BLaER1 treated with 17β-estradiol and CSF1 and Interleukin-3, amounts not matched to agents 10 nM and 100 nM (cell line): ENCODE results near the gene NPEPL1.

Source experiments
- H3K27ac ChIP-seq, 11 experiments: shearing (Covaris generic); formaldehyde crosslinking; 2 replicates each; pipeline ENCODE4 v1.8.1; 2022
- H3K27me3 ChIP-seq, 11 experiments: shearing (Covaris generic); formaldehyde crosslinking; 2 replicates each; pipeline ENCODE4 v1.8.1; 2022
- H3K36me3 ChIP-seq, 11 experiments: shearing (Covaris generic); formaldehyde crosslinking; 2 replicates each; pipeline ENCODE4 v1.8.1; 2022
- H3K4me1 ChIP-seq, 10 experiments: shearing (Covaris generic); formaldehyde crosslinking; 2 replicates each; pipeline ENCODE4 v1.8.1; 2022
- H3K4me2 ChIP-seq, 11 experiments: shearing (Covaris generic); formaldehyde crosslinking; 2 replicates each; pipeline ENCODE4 v1.8.1; 2022
- H3K4me3 ChIP-seq, 10 experiments: shearing (Covaris generic); formaldehyde crosslinking; 2 replicates each; pipeline ENCODE4 v1.8.1; 2022
- H3K9ac ChIP-seq, 11 experiments: shearing (Covaris generic); formaldehyde crosslinking; 2 replicates each; pipeline ENCODE4 v1.8.1; 2022
- H3K9me3 ChIP-seq, 11 experiments: shearing (Covaris generic); formaldehyde crosslinking; replicated peaks in 1 of 11; 2 replicates each; pipeline ENCODE4 v1.8.1; 2022
- H4K20me1 ChIP-seq, 11 experiments: shearing (Covaris generic); formaldehyde crosslinking; 2 replicates each; pipeline ENCODE4 v1.8.1; 2022
- Cebpa-rat ChIP-seq, 11 experiments: shearing (Covaris generic); IDR thresholded peaks; 2 replicates each; pipeline ENCODE4 v1.8.1; 2022

Gene NPEPL1

DNA sequence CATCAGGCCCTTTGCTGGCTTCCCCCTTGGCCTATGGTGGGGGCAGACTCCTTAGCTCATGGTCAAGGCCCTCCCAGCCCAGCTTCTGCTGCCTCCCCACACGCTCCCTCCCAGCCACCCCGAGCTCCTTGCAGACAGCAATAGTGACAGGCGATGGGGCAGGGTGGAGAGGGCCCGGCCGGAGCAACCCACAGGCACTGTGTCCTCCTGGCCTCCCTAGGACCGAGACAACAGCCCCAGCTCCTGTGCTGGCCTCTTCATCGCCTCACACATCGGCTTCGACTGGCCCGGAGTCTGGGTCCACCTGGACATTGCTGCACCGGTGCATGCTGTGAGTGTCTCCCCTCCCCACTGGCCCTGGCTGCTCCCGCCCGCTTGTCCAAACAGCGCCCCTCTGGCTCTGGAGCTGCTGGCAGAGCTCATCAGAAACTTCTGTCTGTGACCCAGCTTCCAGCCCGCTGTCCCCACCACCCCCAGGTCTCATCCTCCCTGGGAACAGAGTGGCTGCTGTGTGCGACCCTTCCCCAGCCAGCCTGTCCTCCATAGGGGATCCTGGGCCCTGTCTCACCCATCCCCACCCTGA lies 21.8 kb downstream of the NPEPL1 start:
- H3K4me2 ChIP-seq, result no peak overlapping the region
- no peak overlapping the region for H3K9ac ChIP-seq
- H3K4me3 ChIP-seq, result no peak overlapping the region
- no peaks in the 10 kb centered on the region for H3K9me3 ChIP-seq
- no peak overlapping the region for H3K27ac ChIP-seq
- peaks cover 0 to 47% (median 33%) of the 10 kb centered on the region in 10 experiments; a peak in 16 of 20 replicates for H3K4me1 ChIP-seq
- H3K36me3 ChIP-seq, result no peaks in the 10 kb centered on the region
- TF ChIP-seq Cebpa-rat (IDR thresholded peaks at IDR 0.05), result no peak
- H3K27me3 ChIP-seq, result no peaks in the 10 kb centered on the region
- H4K20me1 ChIP-seq, result peaks cover 0 to 50% (median 7%) of the 10 kb centered on the region in 11 experiments; a peak in 6 of 22 replicates

DNA sequence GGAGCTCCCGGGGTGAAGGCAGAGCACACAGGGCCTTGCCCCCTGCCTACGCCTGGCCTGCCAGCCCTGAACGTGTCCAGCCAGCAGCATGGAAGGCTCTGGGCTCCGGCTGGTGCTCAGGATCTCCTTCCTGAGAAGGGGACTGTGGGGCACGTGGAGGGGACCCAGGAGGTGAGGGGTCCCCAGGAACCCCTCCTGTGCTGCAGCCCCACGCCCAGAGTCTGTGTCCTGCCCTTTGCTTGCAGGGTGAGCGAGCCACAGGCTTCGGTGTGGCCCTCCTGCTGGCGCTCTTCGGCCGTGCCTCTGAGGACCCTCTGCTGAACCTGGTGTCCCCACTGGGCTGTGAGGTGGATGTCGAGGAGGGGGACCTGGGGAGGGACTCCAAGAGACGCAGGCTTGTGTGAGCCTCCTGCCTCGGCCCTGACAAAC lies 22.3 kb downstream of the NPEPL1 start:
- no peaks in the 10 kb centered on the region for H3K9me3 ChIP-seq
- H3K4me1 ChIP-seq, result peaks cover 0 to 50% (median 33%) of the 10 kb centered on the region in 10 experiments; a peak in 16 of 20 replicates
- TF ChIP-seq Cebpa-rat (IDR thresholded peaks at IDR 0.05), result no peak
- H3K4me2 ChIP-seq, result no peak overlapping the region
- no peak overlapping the region for H3K27ac ChIP-seq
- H4K20me1 ChIP-seq, result peaks cover 0 to 50% (median 7%) of the 10 kb centered on the region in 11 experiments; a peak in 6 of 22 replicates
- H3K9ac ChIP-seq, result no peak overlapping the region
- H3K27me3 ChIP-seq, result no peaks in the 10 kb centered on the region
- H3K36me3 ChIP-seq, result no peaks in the 10 kb centered on the region
- H3K4me3 ChIP-seq, result no peak overlapping the region

DNA sequence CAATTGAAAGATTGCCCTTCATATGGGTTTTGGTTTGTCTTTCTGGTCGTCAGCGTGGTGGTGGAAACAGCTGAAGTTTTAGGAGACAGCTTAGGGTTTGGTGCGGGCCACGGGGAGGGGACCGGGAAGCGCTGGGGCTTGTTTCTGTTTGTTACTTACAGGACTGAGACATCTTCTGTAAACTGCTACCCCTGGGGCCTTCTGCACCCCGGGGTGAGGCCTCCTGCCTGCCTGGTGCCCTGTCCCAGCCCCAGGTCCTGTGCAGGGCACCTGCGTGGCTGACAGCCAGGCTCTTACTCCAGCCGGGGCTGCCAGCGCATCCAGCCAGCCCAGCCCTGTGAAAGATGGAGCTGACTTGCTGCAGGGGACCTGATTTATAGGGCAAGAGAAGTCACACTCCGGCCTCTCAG lies 22.8 kb downstream of the NPEPL1 start:
- Histone ChIP-seq H4K20me1 (peaks cover 0 to 50% (median 7%) of the 10 kb centered on the region in 11 experiments; a peak in 6 of 22 replicates), H3K36me3 (no peaks in the 10 kb centered on the region), H3K4me2 (no peak overlapping the region), H3K27ac (no peak overlapping the region), H3K9ac (no peak overlapping the region), H3K27me3 (no peaks in the 10 kb centered on the region), H3K9me3 (no peaks in the 10 kb centered on the region), H3K4me1 (peaks cover 0 to 51% (median 33%) of the 10 kb centered on the region in 10 experiments; a peak in 16 of 20 replicates), H3K4me3 (no peak overlapping the region)
- no peak for TF ChIP-seq Cebpa-rat (IDR thresholded peaks at IDR 0.05)

DNA sequence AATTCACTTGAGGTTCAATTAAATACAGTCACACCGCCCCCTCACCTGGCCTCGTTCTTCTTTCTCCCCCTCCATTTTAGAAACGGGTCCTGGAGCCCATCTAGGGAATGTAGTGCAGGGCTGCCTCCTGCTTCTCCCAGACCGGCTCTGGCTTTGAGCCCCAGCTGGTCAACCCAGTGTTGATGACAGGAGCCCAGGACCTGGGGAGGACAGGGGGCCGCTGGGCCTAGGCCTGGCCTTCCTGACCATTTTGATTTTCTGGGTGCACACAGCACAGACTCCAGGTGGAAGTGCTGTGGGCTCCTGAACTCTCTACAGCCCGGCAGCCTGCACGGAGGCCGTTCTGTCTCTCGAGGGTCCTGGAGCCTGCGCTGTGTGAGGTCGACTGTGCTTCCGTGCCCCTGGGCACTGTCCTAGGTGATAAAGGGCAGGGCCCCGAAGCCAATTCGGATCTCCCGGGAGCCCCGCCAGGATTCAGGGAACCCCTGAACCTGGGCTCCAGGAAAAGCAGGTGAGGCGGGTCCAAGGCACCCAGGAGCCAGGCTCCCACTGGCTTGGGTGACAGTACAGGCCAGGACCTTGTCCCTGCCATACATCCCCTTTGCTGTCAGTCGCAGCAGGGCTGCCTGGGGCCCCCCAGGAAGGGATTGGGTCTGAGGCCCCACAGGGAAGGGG lies 23.3 kb downstream of the NPEPL1 start:
- Histone ChIP-seq H3K9me3 (no peaks in the 10 kb centered on the region), H3K4me3 (no peak overlapping the region), H3K27ac (no peak overlapping the region), H3K36me3 (no peaks in the 10 kb centered on the region), H3K4me1 (peaks cover 0 to 51% (median 33%) of the 10 kb centered on the region in 10 experiments; a peak in 16 of 20 replicates), H4K20me1 (peaks cover 0 to 50% (median 7%) of the 10 kb centered on the region in 11 experiments; a peak in 6 of 22 replicates), H3K4me2 (peak overlapping the region in 8 of 11 experiments; percentile 28 to 74 (median 64); a peak in 17 of 22 replicates), H3K27me3 (no peaks in the 10 kb centered on the region), H3K9ac (peak overlapping the region in 4 of 11 experiments; percentile 12 to 47 (median 19); a peak in 4 of 22 replicates)
- TF ChIP-seq Cebpa-rat (IDR thresholded peaks at IDR 0.05), result no peak

DNA sequence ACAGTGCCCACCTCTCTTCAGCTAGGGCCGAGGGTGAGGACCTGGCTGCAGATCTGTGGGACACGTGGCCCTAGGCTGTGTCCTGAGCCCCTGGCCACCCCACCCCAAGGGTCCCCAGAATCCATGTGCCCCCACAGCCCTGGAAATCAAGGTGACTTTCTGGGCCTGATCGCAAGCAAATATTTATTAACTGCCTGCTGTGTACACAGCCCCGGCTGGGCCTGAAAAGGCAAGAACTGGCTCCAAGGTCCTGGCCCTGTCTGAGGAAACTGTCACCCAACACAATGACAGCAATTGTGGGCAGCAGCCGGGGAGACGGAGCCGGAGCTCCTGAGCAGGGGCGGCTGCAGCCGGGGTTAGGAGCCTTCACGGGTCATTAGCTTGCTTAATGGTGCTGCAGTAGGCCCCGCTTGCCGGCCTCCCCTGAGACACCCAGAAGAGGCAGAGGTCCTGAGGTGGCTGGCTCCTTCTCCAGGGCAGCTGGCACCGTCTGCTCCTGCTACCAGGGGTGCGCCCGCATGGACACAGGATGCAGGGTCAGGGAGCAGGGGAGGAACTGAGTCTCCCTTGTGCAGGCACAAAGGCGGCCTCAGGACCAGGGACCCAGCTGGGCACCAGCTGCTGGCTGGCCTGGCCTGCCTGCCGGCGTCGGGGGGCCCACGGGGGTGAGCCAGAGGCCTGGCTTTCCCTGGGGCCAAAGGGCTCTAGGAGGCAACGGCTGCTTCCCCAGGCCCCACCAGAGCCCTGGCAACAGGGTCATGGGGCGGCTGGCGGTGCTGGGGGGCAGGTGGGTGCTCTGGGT lies 24.1 kb downstream of the NPEPL1 start:
- no peaks in the 10 kb centered on the region for H3K9me3 ChIP-seq
- H3K4me2 ChIP-seq, result peak overlapping the region in 9 of 11 experiments; percentile 28 to 74 (median 63); a peak in 17 of 22 replicates
- H3K4me3 ChIP-seq, result no peak overlapping the region; a peak in 1 of 20 replicates
- 0 out of 22 replicates have a peak overlapping the region, but pooled peaks of 1 of the 11 experiments have one; percentile 13 for H3K27ac ChIP-seq
- H4K20me1 ChIP-seq, result peaks cover 0 to 45% (median 7%) of the 10 kb centered on the region in 11 experiments; a peak in 6 of 22 replicates
- no peaks in the 10 kb centered on the region for H3K36me3 ChIP-seq
- no peak for TF ChIP-seq Cebpa-rat (IDR thresholded peaks at IDR 0.05)
- H3K27me3 ChIP-seq, result no peaks in the 10 kb centered on the region
- peak overlapping the region in 5 of 11 experiments; percentile 12 to 47 (median 19); a peak in 4 of 22 replicates for H3K9ac ChIP-seq
- H3K4me1 ChIP-seq, result peaks cover 0 to 51% (median 32%) of the 10 kb centered on the region in 10 experiments; a peak in 16 of 20 replicates

DNA sequence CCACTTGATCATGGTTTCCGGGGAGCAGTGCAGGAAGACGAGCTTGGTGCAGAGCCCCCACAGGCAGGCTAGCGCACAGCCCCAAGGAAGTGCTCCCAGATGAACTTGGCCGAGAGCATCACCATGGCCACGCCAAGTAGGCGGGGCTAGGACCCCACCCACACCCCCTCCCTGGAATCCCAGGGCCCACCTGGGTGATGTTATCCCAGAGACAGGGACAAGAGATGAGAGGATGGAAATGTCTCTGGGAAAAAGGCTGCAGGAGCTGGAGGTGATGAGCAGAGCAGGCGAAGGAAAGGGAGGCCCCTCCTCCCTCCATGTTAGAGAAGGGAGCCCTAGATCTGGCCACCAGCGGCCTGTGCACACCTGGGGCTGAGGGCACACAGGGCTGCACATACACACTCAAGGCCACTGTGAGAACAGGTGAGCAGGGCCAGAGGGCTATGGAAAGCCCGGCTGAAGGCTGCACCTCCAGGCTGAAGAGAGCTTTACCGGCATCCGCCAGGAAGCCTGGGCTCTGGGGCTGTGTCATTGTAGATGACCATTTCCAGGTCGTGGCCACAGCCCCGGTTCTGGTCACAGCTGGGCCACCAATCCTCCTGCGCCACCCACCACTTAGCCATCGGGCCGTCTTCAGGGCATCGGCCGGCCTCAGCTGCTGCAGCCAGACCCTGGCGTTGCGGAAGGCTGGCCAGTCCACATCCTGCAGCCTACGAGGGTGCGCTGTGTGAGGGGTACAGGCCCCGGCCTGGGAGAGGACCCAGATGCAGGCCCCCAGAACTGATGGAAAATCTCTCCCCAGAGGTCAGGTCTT lies 24.9 kb downstream of the NPEPL1 start:
- Histone ChIP-seq H3K4me3 (no peak overlapping the region; a peak in 1 of 20 replicates), H4K20me1 (peaks cover 0 to 42% (median 7%) of the 10 kb centered on the region in 11 experiments; a peak in 6 of 22 replicates), H3K4me1 (peaks cover 0 to 44% (median 24%) of the 10 kb centered on the region in 10 experiments; a peak in 16 of 20 replicates), H3K4me2 (peak overlapping the region in 8 of 11 experiments; percentile 28 to 74 (median 64); a peak in 15 of 22 replicates), H3K36me3 (no peaks in the 10 kb centered on the region), H3K27me3 (no peaks in the 10 kb centered on the region), H3K27ac (no peak overlapping the region), H3K9me3 (no peaks in the 10 kb centered on the region), H3K9ac (peak overlapping the region in 2 of 11 experiments; percentile 23 to 47; a peak in 2 of 22 replicates)
- TF ChIP-seq Cebpa-rat (IDR thresholded peaks at IDR 0.05), result no peak

DNA sequence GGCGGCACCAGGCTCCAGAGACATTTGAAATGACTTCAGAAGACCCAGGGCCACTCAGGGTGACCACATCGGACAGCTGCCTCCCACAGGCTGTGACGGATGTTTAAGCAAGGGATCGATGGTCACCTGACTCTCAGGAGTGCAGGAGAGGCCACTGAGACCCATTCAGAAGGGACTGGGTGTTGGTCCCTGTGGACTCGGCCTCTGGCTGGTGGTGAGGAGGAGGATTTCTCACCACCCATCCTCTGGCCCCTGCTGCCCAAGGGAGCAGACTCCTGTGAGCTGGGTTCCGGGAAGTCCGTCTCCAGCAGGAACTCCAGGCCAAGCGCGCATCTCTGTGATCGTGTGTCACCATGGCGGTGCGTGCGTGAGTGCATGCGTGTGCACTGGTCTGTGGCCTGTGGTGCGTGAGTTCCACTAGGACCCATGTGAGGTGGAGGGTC lies 25.5 kb downstream of the NPEPL1 start:
- Histone ChIP-seq H3K9ac (no peak overlapping the region), H3K27me3 (no peaks in the 10 kb centered on the region), H3K9me3 (no peaks in the 10 kb centered on the region), H3K27ac (no peak overlapping the region), H3K4me1 (peaks cover 0 to 38% (median 18%) of the 10 kb centered on the region in 10 experiments; a peak in 16 of 20 replicates), H4K20me1 (peaks cover 0 to 36% (median 7%) of the 10 kb centered on the region in 11 experiments; a peak in 6 of 22 replicates), H3K36me3 (no peaks in the 10 kb centered on the region), H3K4me3 (no peak overlapping the region), H3K4me2 (no peak overlapping the region)
- no peak for TF ChIP-seq Cebpa-rat (IDR thresholded peaks at IDR 0.05)

DNA sequence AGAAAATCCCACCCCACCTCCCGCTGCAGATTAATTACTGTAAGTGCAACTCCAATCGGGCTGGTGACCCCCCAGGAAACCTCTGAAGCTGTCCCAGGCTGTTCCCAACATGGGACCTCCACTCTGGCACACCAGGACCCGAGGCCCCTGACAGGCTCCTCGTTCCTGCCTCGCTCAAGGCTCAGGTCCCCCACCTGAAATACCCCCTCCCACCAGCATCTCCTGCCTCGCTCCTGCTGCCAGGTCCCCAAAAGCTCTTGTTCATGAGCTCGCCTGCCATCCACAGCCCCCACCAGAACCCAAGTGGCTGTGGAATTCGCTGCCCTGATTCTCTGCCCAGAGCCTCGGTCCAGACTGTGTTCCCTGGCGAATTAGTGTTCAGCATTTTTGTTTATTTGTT lies 26.1 kb downstream of the NPEPL1 start:
- Histone ChIP-seq H3K27ac (no peak overlapping the region), H3K9ac (no peak overlapping the region), H3K27me3 (no peaks in the 10 kb centered on the region), H3K4me2 (no peak overlapping the region), H3K4me3 (no peak overlapping the region), H3K4me1 (peaks cover 0 to 32% (median 15%) of the 10 kb centered on the region in 10 experiments; a peak in 16 of 20 replicates), H3K9me3 (no peaks in the 10 kb centered on the region), H4K20me1 (peaks cover 0 to 31% (median 7%) of the 10 kb centered on the region in 11 experiments; a peak in 6 of 22 replicates), H3K36me3 (no peaks in the 10 kb centered on the region)
- no peak for TF ChIP-seq Cebpa-rat (IDR thresholded peaks at IDR 0.05)
